Urinary bladder (tissue), 4 donors: ENCODE data around the gene TMA16. TPM values are rescaled to one million over a fixed set of nuclear protein-coding genes. Genes with fewer than 3 reads are reported as not detected.
"Not testable (repeated sequence)": the region's sequence is repeated elsewhere in the genome, so short reads cannot be mapped to it uniquely, and the experiment has no call there.

ENCODE experiments used
- DNase-seq: peaks from one replicate; pipeline ENCODE4 v3.0.0-alpha.2; 2015; ENCODE audit errors: extremely low spot score
- H3K27ac ChIP-seq: one replicate; pipeline ENCODE4 v1.5.1; 2013; ENCODE audit warnings: low read depth, mild to moderate bottlenecking, moderate library complexity
- H3K36me3 ChIP-seq: one replicate; pipeline ENCODE4 v1.6.1; 2013; ENCODE audit warnings: mild to moderate bottlenecking, moderate library complexity; ENCODE audit not compliant: insufficient read depth
- H3K4me1 ChIP-seq: one replicate; pipeline ENCODE4 v1.6.1; 2013; ENCODE audit warnings: mild to moderate bottlenecking, moderate library complexity; ENCODE audit not compliant: insufficient read depth
- H3K4me3 ChIP-seq: one replicate; pipeline ENCODE4 v1.5.1; 2013; ENCODE audit warnings: low read depth, low read length
- WGBS: extraction: QIAGEN DNeasy Blood & Tissue Kit; methylation state at CpG from one replicate; pipeline ENCODE4 v1.1.7; 2013; 5-methylcytosine and 5-hydroxymethylcytosine counted together
- polyA plus RNA-seq: library from polyadenylated mRNA; stranded (reverse); fragments of 200-250 nt; gene quantifications from one replicate; pipeline ENCODE4 v1.2.3, GENCODE V29; 2013
- total RNA-seq: library from RNA; depleted of rRNA; stranded (reverse); fragments of >200 nt; gene quantifications from one replicate; pipeline ENCODE4 v1.2.3, GENCODE V29; 2014
- donor health status: healthy with polysubstance abuse.
- donor health status: healthy.

TMA16 gene
- total and polyA plus RNA-seq, 2 donors, result 15.0 to 46.7 TPM

- Histone ChIP-seq H3K4me1 (no peaks in the 10 kb centered on the region), H3K4me3 (no peak overlapping the region)
- 69% methylated on average over 1 of the region's 1 CpG for WGBS
Measured at GRCh38 chr4:163535657-163536056, 41.2 kb downstream of the TMA16 start.

GRCh38 chr4:163536091-163536490 is 41.6 kb downstream of the TMA16 start:
- WGBS, result 33% methylated on average over 2 of the region's 2 CpGs
- DNase-seq, result no peak
- no peaks in the 10 kb centered on the region for H3K4me1 ChIP-seq
- H3K4me3 ChIP-seq, result no peak overlapping the region
- H3K36me3 ChIP-seq, result no peaks in the 10 kb centered on the region
- no peak overlapping the region for H3K27ac ChIP-seq

More at GRCh38 chr4:163535657-163536056, 41.2 kb downstream of the TMA16 start:
- H3K27ac ChIP-seq, result no peak overlapping the region
- no peaks in the 10 kb centered on the region for H3K36me3 ChIP-seq
- no peak for DNase-seq

- Histone ChIP-seq H3K4me3 (no peak overlapping the region), H3K27ac (no peak overlapping the region), H3K4me1 (no peaks in the 10 kb centered on the region), H3K36me3 (no peaks in the 10 kb centered on the region)
- 94% methylated on average over 3 of the region's 3 CpGs for WGBS
- DNase-seq, result no peak
Measured at GRCh38 chr4:163537114-163537513, 42.6 kb downstream of the TMA16 start.

- DNase-seq, H3K36me3 ChIP-seq, H3K27ac ChIP-seq, H3K4me1 ChIP-seq, H3K4me3 ChIP-seq: not testable (repeated sequence)
- 86% methylated on average over 4 of the region's 4 CpGs for WGBS
Measured at GRCh38 chr4:163538820-163539219, 44.3 kb downstream of the TMA16 start.

- DNase-seq, result no peak
- WGBS, result 96% methylated on average over 5 of the region's 5 CpGs
- no peak overlapping the region for H3K27ac ChIP-seq
Measured at GRCh38 chr4:163540448-163540847, 46.0 kb downstream of the TMA16 start.

GRCh38 chr4:163540977-163541376 is 46.5 kb downstream of the TMA16 start:
- Histone ChIP-seq H3K4me1 (no peaks in the 10 kb centered on the region), H3K4me3 (no peak overlapping the region), H3K36me3 (no peaks in the 10 kb centered on the region), H3K27ac (no peak overlapping the region)
- 54% methylated on average over 3 of the region's 3 CpGs for WGBS
- no peak for DNase-seq

More at GRCh38 chr4:163540448-163540847, 46.0 kb downstream of the TMA16 start:
- no peaks in the 10 kb centered on the region for H3K4me1 ChIP-seq
- H3K36me3 ChIP-seq, result no peaks in the 10 kb centered on the region
- H3K4me3 ChIP-seq, result no peak overlapping the region

- H3K4me1 ChIP-seq, result no peaks in the 10 kb centered on the region
- WGBS, result 90% methylated on average over 3 of the region's 3 CpGs
- H3K4me3 ChIP-seq, result no peak overlapping the region
Measured at GRCh38 chr4:163542275-163542674, 47.8 kb downstream of the TMA16 start.

GRCh38 chr4:163544407-163545038 is 50.0 kb downstream of the TMA16 start:
- Histone ChIP-seq H3K27ac (no peak overlapping the region), H3K36me3 (no peaks in the 10 kb centered on the region), H3K4me1 (no peaks in the 10 kb centered on the region), H3K4me3 (peak overlapping the region; percentile 11)
- no peak for DNase-seq
- WGBS, result 4% methylated on average over 12 of the region's 12 CpGs

More at GRCh38 chr4:163542275-163542674, 47.8 kb downstream of the TMA16 start:
- H3K27ac ChIP-seq, result no peak overlapping the region
- no peaks in the 10 kb centered on the region for H3K36me3 ChIP-seq
- no peak for DNase-seq

GRCh38 chr4:163548481-163549243 is 54.2 kb downstream of the TMA16 start:
- Histone ChIP-seq H3K36me3 (no peaks in the 10 kb centered on the region), H3K4me3 (no peak overlapping the region), H3K4me1 (no peaks in the 10 kb centered on the region), H3K27ac (no peak overlapping the region)
- DNase-seq, result peak; percentile 23
- 47% methylated on average over 10 of the region's 10 CpGs for WGBS

- DNase-seq, result no peak
- H3K36me3 ChIP-seq, result no peaks in the 10 kb centered on the region
- 57% methylated on average over 6 of the region's 6 CpGs for WGBS
- no peak overlapping the region for H3K27ac ChIP-seq
- no peaks in the 10 kb centered on the region for H3K4me1 ChIP-seq
- H3K4me3 ChIP-seq, result no peak overlapping the region
Measured at GRCh38 chr4:163550869-163551267, 56.4 kb downstream of the TMA16 start.

- H3K4me1 ChIP-seq, result no peaks in the 10 kb centered on the region
- no peak overlapping the region for H3K4me3 ChIP-seq
- no peak overlapping the region for H3K27ac ChIP-seq
- 70% methylated on average over 4 of the region's 4 CpGs for WGBS
- no peak for DNase-seq
- H3K36me3 ChIP-seq, result no peaks in the 10 kb centered on the region
Measured at GRCh38 chr4:163553146-163553545, 58.7 kb downstream of the TMA16 start.

- H3K4me3 ChIP-seq, result no peak overlapping the region
- WGBS, result 23% methylated on average over 3 of the region's 3 CpGs
- no peak overlapping the region for H3K27ac ChIP-seq
- peak; percentile 21 for DNase-seq
- no peaks in the 10 kb centered on the region for H3K36me3 ChIP-seq
- H3K4me1 ChIP-seq, result no peaks in the 10 kb centered on the region
Measured at GRCh38 chr4:163554870-163555465, 60.5 kb downstream of the TMA16 start.

- DNase-seq, result no peak
- H3K27ac ChIP-seq, result no peak overlapping the region
- no peaks in the 10 kb centered on the region for H3K36me3 ChIP-seq
- no peaks in the 10 kb centered on the region for H3K4me1 ChIP-seq
- H3K4me3 ChIP-seq, result no peak overlapping the region
- WGBS, result 42% methylated on average over 2 of the region's 2 CpGs
Measured at GRCh38 chr4:163556177-163556576, 61.7 kb downstream of the TMA16 start.
